Activated CD8-positive, alpha-beta memory T cell treated with anti-CD3 and anti-CD28 coated beads, Interleukin-2, amount 50 U/mL, for 24 hours (primary cell): ENCODE results near the gene DCLK1.

ENCODE experiments used
- DNase-seq: peaks from one replicate; pipeline ENCODE4 v3.0.0-alpha.2; 2020; ENCODE audit errors: extremely low read depth

DCLK1 gene

GRCh38 chr13:35789335-35790165 lies 341.6 kb downstream of the DCLK1 start:
- no peak for DNase-seq

- DNase-seq = no peak
These were observed 343.2 kb downstream of the DCLK1 start for GRCh38 chr13:35787937-35788336.

- DNase-seq = no peak
These were observed 345.4 kb downstream of the DCLK1 start for GRCh38 chr13:35785576-35786303.

DNA sequence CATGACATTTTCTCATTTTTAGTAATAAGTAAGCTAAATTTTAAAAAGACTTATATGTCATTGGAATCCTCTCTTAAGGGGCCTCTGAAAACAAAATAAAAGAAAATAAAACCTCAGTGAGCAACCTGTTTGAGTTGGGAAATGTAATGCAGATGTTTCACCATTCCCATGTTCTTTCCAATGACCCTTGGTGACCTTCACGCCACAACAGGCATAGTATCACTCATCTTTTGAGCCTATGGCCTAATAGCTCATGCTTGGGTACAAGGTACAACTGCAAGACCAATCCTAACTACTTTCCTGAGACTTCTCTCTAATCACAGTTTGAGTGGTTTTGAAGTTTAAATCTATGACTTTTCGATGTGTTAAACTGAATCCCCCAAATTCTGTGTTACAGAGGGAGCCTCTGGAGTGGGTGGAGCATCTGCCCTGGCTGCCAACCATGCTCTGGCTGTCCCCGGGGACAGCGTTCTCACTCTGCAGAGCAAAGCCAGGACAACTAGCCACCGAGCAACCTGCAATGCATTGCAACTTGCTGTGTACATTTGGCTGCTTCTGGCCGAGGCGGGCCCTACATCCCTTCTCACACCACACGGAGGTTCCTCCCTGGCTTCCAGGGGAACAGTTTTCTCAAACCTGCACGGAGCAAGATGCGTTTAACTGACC lies 346.8 kb downstream of the DCLK1 start:
- DNase-seq = no peak

- no peak for DNase-seq
These were observed 348.4 kb downstream of the DCLK1 start for GRCh38 chr13:35782793-35783192.

GRCh38 chr13:35781036-35782000 lies 349.9 kb downstream of the DCLK1 start:
- DNase-seq = no peak

DNA sequence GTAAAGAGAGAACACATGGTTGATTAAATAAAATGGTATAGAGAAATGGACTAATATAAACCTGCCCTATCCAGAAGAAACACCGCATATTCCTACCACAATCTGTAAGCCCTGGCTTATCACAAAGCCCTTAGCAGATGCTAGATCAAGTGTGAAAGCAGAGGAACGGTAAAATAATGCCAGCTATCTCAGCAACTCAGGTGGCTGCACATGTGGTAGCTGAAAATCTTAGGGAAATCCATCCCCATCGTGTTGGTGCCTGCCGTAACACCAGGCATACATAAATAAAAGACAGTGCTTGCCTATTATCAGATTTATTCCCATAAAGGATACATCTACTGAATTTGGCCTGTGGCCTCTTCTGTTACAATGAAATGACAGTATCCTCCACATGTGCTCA lies 350.6 kb downstream of the DCLK1 start:
- DNase-seq = no peak

- DNase-seq = no peak
These were observed 359.3 kb downstream of the DCLK1 start for GRCh38 chr13:35771898-35772297.

DNA sequence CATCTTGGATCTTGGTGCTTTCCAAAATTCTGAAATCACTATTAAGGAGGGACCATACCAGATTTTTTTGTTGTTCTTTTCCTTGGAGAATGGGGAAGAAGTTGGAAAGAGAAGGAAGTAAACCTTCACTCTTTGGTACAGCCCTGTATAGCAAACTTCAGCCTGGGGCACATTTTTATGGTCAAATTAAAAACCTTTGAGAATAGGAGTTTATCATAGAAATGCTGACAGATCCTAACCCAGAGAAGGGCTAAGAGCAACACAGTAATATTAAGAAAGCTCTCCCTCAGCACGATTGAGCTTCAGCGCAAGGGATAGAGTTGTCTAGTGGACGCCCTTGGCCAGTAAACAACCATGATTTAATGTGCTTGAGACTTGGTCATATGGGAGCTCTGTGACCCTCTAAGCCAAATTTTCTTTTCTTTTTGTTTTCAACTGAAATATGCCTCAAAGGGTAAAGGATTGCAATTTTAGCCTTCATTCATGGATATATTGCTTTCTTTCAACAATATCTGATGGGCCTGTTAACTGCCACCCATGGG lies 360.4 kb downstream of the DCLK1 start:
- DNase-seq = no peak

DNA sequence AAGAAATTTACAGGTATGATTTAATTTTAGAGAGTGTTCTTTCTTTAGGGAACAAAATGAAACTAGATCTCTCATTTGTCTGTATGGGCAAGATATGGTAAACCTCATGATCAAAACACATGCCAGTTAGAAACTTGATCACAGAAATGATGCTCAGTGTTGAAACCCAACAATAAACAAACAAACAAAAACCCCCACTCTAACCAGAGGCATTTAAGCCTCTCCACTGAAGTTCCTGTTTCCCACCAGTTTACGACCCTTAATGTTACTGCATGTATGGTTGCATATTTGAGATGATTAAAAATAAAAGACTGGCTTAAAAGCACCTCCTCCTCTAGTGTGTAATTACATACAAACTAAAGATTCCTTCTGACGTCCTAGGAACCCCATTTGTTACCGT lies 361.4 kb downstream of the DCLK1 start:
- DNase-seq = no peak

DNA sequence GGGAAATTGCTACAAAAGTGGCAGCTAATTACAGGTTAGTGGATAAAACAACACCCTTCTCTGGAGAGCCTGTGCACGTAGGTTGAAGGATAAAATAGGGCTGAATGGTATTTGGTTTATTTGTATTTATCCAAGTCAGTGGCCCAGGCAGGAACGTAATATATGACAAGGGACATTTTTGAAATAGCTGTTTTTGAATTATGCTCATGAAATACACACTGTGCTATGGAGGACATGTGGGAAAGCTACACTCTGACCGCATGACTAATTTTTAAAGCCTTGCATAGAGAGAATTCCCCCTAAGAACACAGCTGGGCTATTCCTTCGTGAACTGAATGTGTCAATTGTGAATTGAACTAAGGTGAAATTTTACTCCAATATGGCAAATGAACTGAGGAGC lies 362.6 kb downstream of the DCLK1 start:
- DNase-seq = no peak

GRCh38 chr13:35768073-35768472 lies 363.1 kb downstream of the DCLK1 start:
- DNase-seq = no peak

DNA sequence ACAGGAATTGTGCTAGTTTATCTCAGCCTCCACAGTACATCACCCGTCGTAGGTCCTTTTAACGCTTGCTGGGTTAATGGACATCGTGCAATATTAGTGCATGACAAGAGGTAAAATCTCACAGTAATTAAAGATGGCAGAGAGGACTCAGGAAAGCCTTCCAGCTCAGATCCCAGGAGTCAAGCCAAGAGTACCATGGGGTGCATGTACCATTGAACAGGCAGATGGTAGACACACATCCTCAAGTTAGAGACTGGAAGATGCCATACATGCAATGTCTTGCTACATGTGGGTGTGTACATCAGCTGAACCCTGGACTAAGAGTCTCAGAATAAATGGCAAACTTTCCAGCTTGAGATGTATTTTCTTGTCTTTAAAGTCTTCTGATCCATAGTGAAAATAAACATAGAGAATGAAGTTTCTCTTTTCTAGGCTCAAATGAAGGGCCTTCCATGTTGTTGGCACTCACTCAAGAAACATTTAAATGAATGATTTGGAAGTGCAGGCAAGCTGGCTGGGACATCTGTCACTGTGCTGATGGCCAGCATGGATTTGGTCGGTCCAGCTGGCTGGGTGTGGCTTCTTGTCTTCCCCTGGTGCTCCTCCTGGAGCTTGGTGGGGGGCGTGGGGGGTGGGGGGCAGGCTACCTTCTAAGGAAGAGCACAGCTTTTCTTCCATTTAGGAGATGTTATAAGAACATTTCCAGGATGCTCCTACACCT lies 363.8 kb downstream of the DCLK1 start:
- DNase-seq = no peak

- DNase-seq = no peak
These were observed 364.5 kb downstream of the DCLK1 start for GRCh38 chr13:35766663-35767062.

- no peak for DNase-seq
These were observed 365.2 kb downstream of the DCLK1 start for GRCh38 chr13:35765941-35766340.

GRCh38 chr13:35765366-35765765 lies 365.8 kb downstream of the DCLK1 start:
- DNase-seq = no peak

DNA sequence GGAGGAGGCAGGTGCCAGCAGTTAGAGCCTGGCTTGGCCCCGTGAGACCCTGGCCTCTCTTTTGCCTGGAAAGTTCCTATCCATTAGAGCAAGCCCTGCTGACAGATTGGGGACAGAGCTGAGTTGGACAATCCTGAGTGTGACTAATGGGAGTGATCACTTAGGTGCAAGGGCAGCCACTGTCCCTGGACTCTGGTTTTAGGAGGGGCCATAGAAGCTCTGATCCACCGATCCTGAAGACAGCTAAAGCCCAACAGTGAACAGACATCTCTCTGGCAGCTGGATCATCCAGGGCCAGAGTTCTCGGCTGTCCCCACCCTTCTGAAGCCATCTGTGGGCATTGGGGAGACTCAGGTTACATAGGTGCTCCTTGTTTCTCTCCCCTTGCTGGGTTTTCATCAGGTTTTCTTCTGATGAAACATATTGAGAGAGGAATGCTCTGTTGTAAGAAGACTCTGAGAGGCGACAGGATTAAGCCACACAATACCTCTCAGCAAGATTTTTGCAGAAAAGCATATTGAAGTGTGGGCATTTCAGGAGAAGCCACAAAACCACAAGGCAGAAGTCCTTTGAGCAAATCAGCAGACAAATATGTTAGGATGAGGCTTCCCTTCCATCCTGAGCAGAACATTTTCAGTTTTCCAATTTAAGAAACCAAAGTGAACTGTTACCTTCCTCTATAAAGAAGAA lies 366.7 kb downstream of the DCLK1 start:
- DNase-seq = no peak

GRCh38 chr13:35763782-35764123 lies 367.4 kb downstream of the DCLK1 start:
- no peak for DNase-seq

- DNase-seq = no peak
These were observed 368.0 kb downstream of the DCLK1 start for GRCh38 chr13:35763060-35763781.
